ENCODE data around the gene TAAR5. TPM values are rescaled to one million over a fixed set of nuclear protein-coding genes. Genes with fewer than 3 reads are reported as not detected.

Gene TAAR5
- not detected for total RNA-seq

DNA sequence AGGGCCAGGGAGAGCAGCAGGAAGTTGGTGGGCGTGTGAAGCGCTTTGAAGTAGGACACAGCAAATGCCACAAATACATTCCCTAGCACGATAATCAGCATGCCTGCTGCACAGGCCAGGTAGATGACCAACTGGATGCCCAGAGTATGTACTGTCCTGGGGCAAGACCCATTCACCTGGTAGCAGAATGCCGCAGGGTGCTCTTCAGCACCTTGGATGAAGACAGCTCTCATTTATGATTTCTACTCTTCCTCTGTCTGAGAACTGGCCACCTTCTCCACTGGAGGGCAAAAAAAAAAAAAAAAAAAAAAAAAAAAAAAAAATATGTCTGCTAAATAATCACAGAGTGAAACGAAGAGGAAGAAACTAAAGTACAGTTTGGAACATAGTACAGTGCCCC is at the start of gene TAAR5:
TSS of gene TAAR5 (minus strand) at position 288 of the 400 bp plus-strand sequence. CDS start at position 233, 55 bp downstream.

GRCh38 chr6:132624175-132624574 is 34.6 kb upstream of the TAAR5 start, which contains the start of gene TAAR2:
Gene TAAR2, minus strand, starts transcription at chr6:132624275. Its CDS starts 0 bp downstream, at chr6:132624275.

GRCh38 chr6:132570221-132570777 is 19.2 kb downstream of the TAAR5 start, which contains the start of gene TAAR6:
Gene TAAR6, plus strand, starts transcription at chr6:132570322. Its CDS starts 0 bp downstream, at chr6:132570322.

GRCh38 chr6:132552372-132552771 is 37.2 kb downstream of the TAAR5 start, which contains the start of gene TAAR8:
Gene TAAR8, plus strand, starts transcription at chr6:132552672. Its CDS starts 21 bp downstream, at chr6:132552693.

Small RNAs within 50 kb of the gene (small RNA-seq; reads per million reads assigned to genes)
- 0 reads per million in 2 donors for gene TAAR7P

Other genes starting within 250 kb of the TAAR5 start
- 10 to 100 TPM; 37.9 to 39.3 TPM for gene MOXD1, start 188.3 kb downstream of the TAAR5 start, total RNA-seq
- gene STX7, start 76.6 kb downstream of the TAAR5 start, total RNA-seq, result 10 to 100 TPM; 67.3 to 92.9 TPM
- not detected for gene TAAR9, start 51.5 kb downstream of the TAAR5 start, total RNA-seq
- gene TAAR8, start 37.1 kb downstream of the TAAR5 start, total RNA-seq, result not detected
- not detected for gene TAAR6, start 19.4 kb downstream of the TAAR5 start, total RNA-seq
- not detected for gene TAAR2, start 34.5 kb upstream of the TAAR5 start, total RNA-seq
- not detected for gene TAAR1, start 69.4 kb upstream of the TAAR5 start, total RNA-seq
- gene VNN1, start 124.3 kb upstream of the TAAR5 start, total RNA-seq, result not detected
- gene VNN2, start 168.2 kb upstream of the TAAR5 start, total RNA-seq, result not detected
- gene SLC18B1, start 208.9 kb upstream of the TAAR5 start, total RNA-seq, result 100 to 1,000 TPM; 116 to 134 TPM
- gene RPS12, start 224.8 kb upstream of the TAAR5 start, total RNA-seq, result 1,000 to 10,000 TPM in 1 of 2 donors, 100 to 1,000 TPM in 1; 507 to 1,099 TPM

Data from melanocyte of skin (primary cell).